Endodermal cell (in vitro differentiated cells): Measurements from ENCODE around the gene PPP2R2C. TPM values are rescaled to one million over a fixed set of nuclear protein-coding genes. Genes with fewer than 3 reads are reported as not detected.

Experiments used
- DNase-seq: peaks from one replicate; pipeline ENCODE4 v3.0.0-alpha.2; 2017
- H3K27ac ChIP-seq: 2 replicates; pipeline ENCODE4 v1.5.1; 2013; ENCODE audit warnings: mild to moderate bottlenecking, low read depth, low read length, moderate library complexity
- H3K27me3 ChIP-seq: 2 replicates; pipeline ENCODE4 v1.6.1; 2013; ENCODE audit warnings: mild to moderate bottlenecking, low read length, moderate library complexity; ENCODE audit not compliant: insufficient read depth, control insufficient read depth, poor library complexity, severe bottlenecking
- H3K36me3 ChIP-seq: 2 replicates; pipeline ENCODE4 v1.7.0; 2013; ENCODE audit warnings: mild to moderate bottlenecking, low read length, moderate library complexity; ENCODE audit not compliant: control insufficient read depth, insufficient read depth
- H3K4me1 ChIP-seq: one replicate; pipeline ENCODE4 v1.7.0; 2013; ENCODE audit warnings: low read length; ENCODE audit not compliant: control insufficient read depth, insufficient read depth
- H3K4me3 ChIP-seq: 2 replicates; pipeline ENCODE4 v1.5.1; 2013; ENCODE audit warnings: mild to moderate bottlenecking, low read length, moderate library complexity
- H3K9ac ChIP-seq: 2 replicates; pipeline ENCODE4 v1.6.1; 2013; ENCODE audit warnings: mild to moderate bottlenecking, low read length, moderate library complexity; ENCODE audit not compliant: poor library complexity, severe bottlenecking; ENCODE audit errors: extremely low read depth
- H3K9me3 ChIP-seq: 2 replicates; pipeline ENCODE4 v1.6.1; 2013; ENCODE audit warnings: mild to moderate bottlenecking, low read length, moderate library complexity; ENCODE audit not compliant: control insufficient read depth
- H3K27ac Mint-ChIP-seq: 2 replicates; pipeline ENCODE4 v1.8.0; 2020; ENCODE audit warnings: mixed read lengths
- H3K27me3 Mint-ChIP-seq: 2 replicates; pipeline ENCODE4 v1.8.0; 2021; ENCODE audit warnings: mild to moderate bottlenecking, mixed read lengths; ENCODE audit not compliant: insufficient read depth
- H3K36me3 Mint-ChIP-seq: 2 replicates; pipeline ENCODE4 v1.8.0; 2020; ENCODE audit warnings: low read depth, mixed read lengths
- H3K4me1 Mint-ChIP-seq: 2 replicates; pipeline ENCODE4 v1.8.0; 2020; ENCODE audit warnings: mixed read lengths
- H3K4me3 Mint-ChIP-seq: 2 replicates; pipeline ENCODE4 v1.8.0; 2020; ENCODE audit warnings: mild to moderate bottlenecking, moderate library complexity, mixed read lengths
- H3K9me3 Mint-ChIP-seq: 2 replicates; pipeline ENCODE4 v1.8.0; 2020; ENCODE audit warnings: mild to moderate bottlenecking, mixed read lengths
- CTCF ChIP-seq: fragments of 200-600 bp; sonication (generic); conservative IDR thresholded peaks from 2 replicates; pipeline ENCODE4 v1.5.0; 2021; ENCODE audit warnings: antibody characterized with exemption, mild to moderate bottlenecking
- WGBS, 2 experiments: methylation state at CpG; one replicate each; pipeline versions ENCODE4 v1.1.5 to v1.1.7; 2013; ENCODE audit warnings: missing lambda C conversion rate in 2 of 2, mixed read lengths in 1 of 2; ENCODE audit not compliant: insufficient coverage in 1 of 2, insufficient read length in 1 of 2; 5-methylcytosine and 5-hydroxymethylcytosine counted together
- total RNA-seq, 2 donors: library from RNA; stranded (reverse); fragmentation: NEBNext Ultra II Directional in 1 of 2; extraction: Animal tissue kit (Norgen Biotek cat#: 25700) in 1 of 2; gene quantifications; 2 replicates in 1 of 2; 3 replicates in 1 of 2; pipeline ENCODE4 v1.2.1, GENCODE V29; 2021

The PPP2R2C gene
- total RNA-seq, 2 donors from 2014 or later = 4.4 to 19.2 TPM

GRCh38 chr4:6278801-6279197 is 193.6 kb downstream of the PPP2R2C start:
- Mint-ChIP-seq H3K27me3 (no peaks in the 10 kb centered on the region), H3K36me3 (peaks cover 14% of the 10 kb centered on the region), H3K4me3 (no peak overlapping the region), H3K27ac (no peak overlapping the region), H3K4me1 (peaks cover 5% of the 10 kb centered on the region), H3K9me3 (no peaks in the 10 kb centered on the region)
- TF ChIP-seq CTCF = no peak
- no peaks in the 10 kb centered on the region for H3K9me3 ChIP-seq
- DNase-seq = no peak
- no peaks in the 10 kb centered on the region for H3K4me1 ChIP-seq
- H3K4me3 ChIP-seq = no peak overlapping the region
- no peak overlapping the region for H3K27ac ChIP-seq
- no peaks in the 10 kb centered on the region for H3K27me3 ChIP-seq
- 92 to 93% methylated on average over 9 to 10 of the region's 10 CpGs for WGBS, 2 experiments
- no peak overlapping the region for H3K9ac ChIP-seq
- no peaks in the 10 kb centered on the region for H3K36me3 ChIP-seq

GRCh38 chr4:6277935-6278800 is 194.2 kb downstream of the PPP2R2C start:
- H3K27me3 Mint-ChIP-seq = no peaks in the 10 kb centered on the region
- no peaks in the 10 kb centered on the region for H3K9me3 ChIP-seq
- no peaks in the 10 kb centered on the region for H3K4me1 ChIP-seq
- H3K4me1 Mint-ChIP-seq = peaks cover 11% of the 10 kb centered on the region
- H3K9me3 Mint-ChIP-seq = no peaks in the 10 kb centered on the region
- H3K36me3 Mint-ChIP-seq = peaks cover 13% of the 10 kb centered on the region
- no peak overlapping the region for H3K9ac ChIP-seq
- no peak overlapping the region for H3K27ac Mint-ChIP-seq
- H3K4me3 Mint-ChIP-seq = no peak overlapping the region
- no peak overlapping the region for H3K27ac ChIP-seq
- no peak for DNase-seq
- H3K4me3 ChIP-seq = no peak overlapping the region
- WGBS, 2 experiments = 85 to 92% methylated on average over 18 to 21 of the region's 21 CpGs
- no peaks in the 10 kb centered on the region for H3K27me3 ChIP-seq
- H3K36me3 ChIP-seq = no peaks in the 10 kb centered on the region
- no peak for TF ChIP-seq CTCF

- Histone ChIP-seq H3K4me3 (no peak overlapping the region), H3K9me3 (no peaks in the 10 kb centered on the region), H3K36me3 (no peaks in the 10 kb centered on the region), H3K27me3 (no peaks in the 10 kb centered on the region), H3K27ac (no peak overlapping the region), H3K9ac (no peak overlapping the region), H3K4me1 (no peaks in the 10 kb centered on the region)
- DNase-seq = no peak
- H3K4me1 Mint-ChIP-seq = peaks cover 13% of the 10 kb centered on the region
- no peak for TF ChIP-seq CTCF
- WGBS, 2 experiments = 91 to 93% methylated on average over 16 to 24 of the region's 24 CpGs
- H3K27ac Mint-ChIP-seq = no peak overlapping the region
- peaks cover 7% of the 10 kb centered on the region for H3K36me3 Mint-ChIP-seq
- no peaks in the 10 kb centered on the region for H3K9me3 Mint-ChIP-seq
- H3K4me3 Mint-ChIP-seq = no peak overlapping the region
- H3K27me3 Mint-ChIP-seq = no peaks in the 10 kb centered on the region
These were observed 195.1 kb downstream of the PPP2R2C start for GRCh38 chr4:6277139-6277802.
